Upper lobe of left lung (tissue), 4 donors: ENCODE results near the gene CCL18.

Source experiments
- CTCF ChIP-seq, 6 experiments: fragments of 450-650 bp in 4 of 6; fragments of 200-600 bp in 2 of 6; sonication (generic) in 2 of 6; IDR thresholded peaks; one replicate each; pipeline ENCODE4 v1.5.1; 2016 to 2019; ENCODE audit warnings: antibody characterized with exemption in 6 of 6
- EP300 ChIP-seq, 4 donors: sonication (generic); formaldehyde crosslinking; IDR thresholded peaks; one replicate each; pipeline ENCODE4 v1.5.1; 2017; ENCODE audit warnings: antibody characterized with exemption in 4 of 4, control low read depth in 2 of 4
- POLR2A ChIP-seq, 4 donors: fragments of 450-650 bp; IDR thresholded peaks; one replicate each; pipeline ENCODE4 v1.5.1; 2016 to 2017; ENCODE audit warnings: antibody characterized with exemption in 4 of 4, mild to moderate bottlenecking in 2 of 4
- POLR2AphosphoS5 ChIP-seq, 2 donors: sonication (generic); formaldehyde crosslinking; IDR thresholded peaks; one replicate each; pipeline ENCODE4 v1.5.1; 2017; ENCODE audit warnings: antibody characterized with exemption in 2 of 2

- TF ChIP-seq CTCF (IDR thresholded peaks at IDR 0.05): no peak
- no peak for TF ChIP-seq POLR2A (IDR thresholded peaks at IDR 0.05)
- no peak for TF ChIP-seq POLR2AphosphoS5 (IDR thresholded peaks at IDR 0.05)
- no peak for TF ChIP-seq EP300 (IDR thresholded peaks at IDR 0.05)
Measured at GRCh38 chr17:36055171-36055570, 8.9 kb upstream of the CCL18 start.
